Activated CD4-positive, alpha-beta T cell treated with anti-CD3 and anti-CD28 coated beads, Interleukin-10, Interleukin-2, amounts not matched to agents 100 ng/mL and 50 ng/mL, durations not matched to agents 16 hours and 8 hours (primary cell): ENCODE measurements around the gene MYL3.
"Not testable (repeated sequence)": the region's sequence is repeated elsewhere in the genome, so short reads cannot be mapped to it uniquely, and the experiment has no call there.

Source experiments
- DNase-seq: peaks from one replicate; pipeline ENCODE4 v3.0.0-alpha.2; 2020

Gene MYL3

DNA sequence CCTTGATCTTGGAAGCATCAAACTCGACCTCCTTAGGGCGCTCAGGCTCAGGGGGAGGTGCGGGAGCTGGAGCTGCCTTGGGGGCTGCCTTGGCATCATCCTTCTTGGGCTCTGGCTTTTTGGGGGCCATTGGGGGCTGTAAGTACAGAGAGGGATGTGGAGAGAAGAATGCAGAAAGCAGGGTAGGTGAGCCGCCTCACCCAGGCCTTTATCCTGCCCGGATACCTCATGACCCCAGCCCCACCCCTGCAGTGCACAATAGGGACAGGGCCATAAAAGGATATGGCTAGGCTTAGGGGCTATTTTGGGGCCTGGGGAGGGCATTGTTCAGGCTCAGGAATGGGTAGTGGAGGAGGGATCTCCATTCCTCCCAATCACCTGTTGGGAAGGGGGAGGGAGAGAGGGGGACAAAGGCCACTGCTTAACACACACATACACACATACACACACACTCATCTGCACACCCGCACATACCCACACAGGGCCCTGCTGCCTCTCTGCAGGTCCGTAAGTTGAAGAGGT lies at the start of gene MYL3:
TSS of gene MYL3 (minus strand) at position 184 of the 522 bp plus-strand sequence. CDS start at position 130, 54 bp downstream.
- DNase-seq = no peak

DNA sequence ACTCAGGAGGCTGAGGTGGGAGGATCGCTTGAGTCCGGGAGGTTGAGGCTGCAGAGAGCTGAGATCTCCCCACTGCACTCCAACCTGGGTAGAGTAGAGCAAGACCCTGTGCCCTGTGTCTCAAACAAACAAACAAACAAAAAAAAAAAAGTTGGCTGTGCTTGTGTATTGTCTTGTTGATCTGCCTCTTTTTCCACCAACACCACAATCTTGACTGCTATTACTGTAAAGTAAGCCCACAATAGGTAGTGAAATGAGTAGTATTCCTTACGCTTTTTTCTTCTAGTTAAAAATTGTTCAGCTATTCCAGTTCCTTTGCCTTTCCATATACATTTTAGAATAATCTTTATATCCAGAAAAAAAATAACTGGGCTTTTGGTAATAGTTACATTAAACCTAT lies 49.7 kb upstream of the MYL3 start:
- DNase-seq = peak; percentile 56

DNA sequence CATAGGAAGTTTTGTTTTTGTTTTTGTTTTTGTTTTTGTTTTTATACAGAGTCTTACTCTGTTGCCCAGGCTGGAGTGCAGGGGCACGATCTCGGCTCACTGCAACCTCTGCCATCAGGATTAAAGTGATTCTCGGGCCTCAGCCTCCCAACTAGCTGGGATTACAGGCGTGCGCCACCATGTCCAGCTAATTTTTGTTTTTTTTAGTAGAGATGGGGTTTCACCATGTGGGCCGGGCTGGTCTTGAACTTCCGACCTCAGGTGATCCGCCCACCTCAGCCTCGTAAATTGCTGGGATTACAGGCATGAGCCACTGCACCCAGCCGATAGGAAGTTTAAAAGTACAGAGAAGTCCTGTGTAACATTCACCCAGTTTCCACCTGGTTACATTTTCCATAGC lies 47.7 kb upstream of the MYL3 start:
- DNase-seq = not testable (repeated sequence)

DNA sequence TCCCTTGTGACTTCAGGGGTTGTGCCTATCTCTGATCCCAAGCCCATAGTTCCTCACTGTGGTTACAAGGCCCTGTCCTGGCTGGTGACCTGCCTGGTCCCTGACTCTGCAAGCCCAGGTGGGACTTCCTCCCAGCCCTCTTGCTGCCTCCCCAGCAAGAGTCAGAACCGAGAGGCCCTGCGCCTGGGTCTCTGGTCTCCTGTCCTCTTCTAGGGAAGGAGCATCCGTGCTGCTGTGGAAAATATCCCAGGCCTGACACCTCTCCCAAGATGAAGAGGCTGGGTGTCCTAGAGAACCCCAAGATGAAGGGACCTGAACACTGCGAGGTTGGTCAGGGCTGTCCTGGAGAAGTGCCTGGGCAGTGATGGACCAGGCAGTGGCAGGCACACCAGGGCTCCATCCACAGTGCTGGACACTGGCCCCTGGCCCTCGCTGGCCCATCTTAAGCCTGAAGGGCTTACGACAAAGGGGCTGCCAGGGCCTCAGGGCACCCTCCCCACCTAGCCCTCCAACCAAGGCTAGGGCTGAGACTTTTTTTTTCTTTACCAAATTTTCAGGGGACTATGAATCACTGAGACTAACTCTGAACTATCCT lies 47.0 kb upstream of the MYL3 start:
- no peak for DNase-seq

GRCh38 chr3:46909535-46910161 lies 46.4 kb upstream of the MYL3 start:
- peak; percentile 84 for DNase-seq

DNA sequence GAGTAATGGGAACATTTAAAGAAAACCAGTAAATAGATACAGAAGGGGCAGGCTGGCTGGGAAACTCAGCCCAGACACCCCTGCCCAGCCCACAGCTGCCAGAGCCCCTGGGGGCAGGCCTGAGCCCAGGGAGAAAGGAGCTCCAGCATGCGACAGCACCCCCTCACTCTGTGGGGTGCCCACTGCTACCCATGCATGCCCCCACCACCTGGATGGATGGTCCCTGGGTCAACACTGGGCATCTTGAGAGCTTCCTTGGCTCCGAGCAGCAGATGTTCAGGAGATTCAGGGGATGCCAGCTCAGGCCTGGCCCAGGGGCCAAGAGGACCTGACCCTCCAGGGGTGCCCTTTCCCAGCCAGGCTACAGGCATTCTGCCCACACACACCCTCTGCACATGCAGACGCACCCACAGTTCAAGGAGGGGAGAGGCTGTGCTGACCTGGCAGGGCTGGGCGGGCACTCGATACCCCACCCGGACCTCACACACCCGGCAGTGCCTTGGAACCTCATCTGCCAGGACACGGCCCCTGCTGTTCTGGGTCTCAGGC lies 45.8 kb upstream of the MYL3 start:
- DNase-seq = no peak

DNA sequence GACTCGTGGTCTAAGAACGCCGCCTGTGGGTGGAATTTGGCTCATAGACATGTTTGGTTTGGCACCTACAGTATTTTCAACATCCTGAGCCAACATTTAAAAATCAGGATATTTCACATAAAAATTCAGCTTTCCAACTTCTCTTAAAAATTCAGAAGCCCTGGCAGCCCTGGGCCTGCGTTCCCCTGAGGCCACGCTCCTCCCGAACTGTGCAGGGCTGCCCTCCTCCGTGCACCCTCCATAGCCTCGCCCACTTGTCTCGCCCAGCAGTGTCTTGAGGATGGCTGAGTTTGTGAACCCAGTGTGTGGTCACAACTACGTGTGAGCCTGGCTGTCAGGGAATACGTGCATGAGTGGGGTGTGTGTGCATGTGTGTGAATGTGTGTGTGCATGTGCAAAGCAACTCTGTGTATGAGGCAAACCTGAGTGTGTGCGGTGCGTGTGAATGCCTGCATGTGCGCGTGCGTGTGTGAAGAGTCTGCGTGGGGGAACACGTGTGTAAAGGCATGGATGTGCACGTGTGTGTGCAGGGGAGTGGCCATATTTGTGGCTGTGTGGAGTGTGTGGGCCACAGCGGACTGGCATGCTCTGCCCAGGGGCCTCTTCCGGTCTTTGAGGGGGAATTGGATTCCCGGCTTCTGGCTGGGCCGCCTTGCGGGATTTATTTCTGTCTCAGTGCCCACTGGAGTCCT lies 45.2 kb upstream of the MYL3 start:
- DNase-seq = no peak

GRCh38 chr3:46907960-46908293 lies 44.7 kb upstream of the MYL3 start:
- DNase-seq = no peak

DNA sequence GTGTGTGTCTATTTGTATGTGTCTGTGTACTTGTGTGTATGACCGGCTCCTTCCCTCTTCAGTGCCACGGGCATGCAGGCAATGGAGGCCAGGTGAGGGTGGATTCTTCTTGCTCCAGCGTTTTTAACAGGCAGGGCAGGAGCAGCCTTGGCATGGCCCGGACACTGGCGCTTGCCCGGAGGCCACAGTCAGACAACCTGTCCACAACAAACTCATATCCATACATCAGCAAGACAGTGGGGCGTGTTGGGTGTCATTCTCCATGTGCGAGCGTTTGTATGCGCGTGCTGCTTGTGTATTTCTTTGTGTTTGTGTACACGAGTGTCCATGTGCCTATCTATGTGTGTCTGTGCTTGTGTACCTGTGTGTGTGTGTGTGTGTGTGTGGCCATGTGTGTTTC lies 44.0 kb upstream of the MYL3 start:
- no peak for DNase-seq

DNA sequence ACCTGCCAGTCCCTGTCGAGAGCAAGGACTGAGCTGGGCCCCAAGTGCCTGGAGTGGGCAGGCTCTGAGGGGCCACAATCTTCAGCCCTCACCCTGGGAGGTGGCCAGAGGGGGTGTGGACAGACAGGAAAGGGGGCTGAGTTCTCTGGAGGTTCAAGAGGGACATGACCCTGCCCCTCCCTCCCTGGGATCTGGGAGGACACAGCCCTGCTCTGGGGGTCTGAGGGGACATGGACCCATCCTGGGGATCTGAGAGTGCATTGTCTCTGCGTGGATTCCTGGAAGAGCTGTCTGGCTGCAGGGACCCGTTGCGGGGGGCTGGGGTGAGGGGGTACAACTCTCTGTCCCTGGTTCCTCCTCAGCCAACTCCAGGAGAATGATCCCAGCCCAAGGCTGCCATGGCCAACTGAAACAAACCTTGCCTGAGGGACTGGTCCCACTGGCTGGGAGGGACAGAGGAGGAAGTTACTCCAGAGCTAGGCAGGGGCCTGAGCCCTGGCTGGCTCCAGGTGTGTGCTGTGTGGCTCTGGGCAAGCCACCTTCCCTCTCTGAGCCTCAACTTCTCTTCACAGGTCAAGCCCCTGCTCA lies 43.3 kb upstream of the MYL3 start:
- DNase-seq = no peak

DNA sequence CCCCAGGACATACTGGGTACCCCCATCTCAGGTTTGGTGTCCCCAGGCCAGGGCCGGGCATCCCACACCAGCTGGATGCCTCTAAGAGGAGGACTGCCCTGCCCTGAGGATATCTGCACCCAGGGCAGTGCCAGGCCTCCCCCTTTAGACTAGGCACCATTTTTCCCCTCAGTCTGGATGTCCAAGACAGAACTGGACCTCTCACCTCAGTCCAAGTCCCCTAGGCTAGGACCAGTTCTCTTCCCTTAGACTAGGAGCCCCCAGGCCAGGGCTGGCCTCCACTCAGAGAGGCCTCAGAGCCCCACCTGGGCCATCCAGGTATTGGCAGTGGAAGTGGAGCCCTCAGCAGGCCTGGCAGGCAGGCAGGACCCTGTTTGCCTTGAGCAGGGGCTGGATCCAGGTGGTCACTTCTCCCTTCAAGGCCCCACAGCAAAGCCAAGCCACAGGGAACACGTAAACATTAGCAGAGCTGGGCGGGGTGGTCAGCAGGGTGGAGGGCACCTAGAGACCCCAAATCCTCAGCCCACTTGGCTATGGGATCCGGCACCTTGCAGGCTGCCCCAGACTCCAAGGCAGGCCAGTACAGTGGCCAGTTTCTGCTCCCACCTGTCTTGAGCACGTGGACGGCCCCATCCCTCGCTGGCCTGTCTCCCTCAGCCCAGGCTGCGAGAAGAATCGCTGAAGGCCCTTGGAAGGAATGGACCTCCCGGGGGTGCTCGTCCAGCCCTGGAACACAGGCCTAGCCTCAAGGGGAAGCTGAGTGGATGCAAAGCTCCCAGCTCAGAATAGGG lies 42.6 kb upstream of the MYL3 start:
- no peak for DNase-seq

- no peak for DNase-seq
Measured at GRCh38 chr3:46905213-46905560, 41.9 kb upstream of the MYL3 start.

- DNase-seq = no peak
Measured at GRCh38 chr3:46904303-46905212, 41.3 kb upstream of the MYL3 start.

DNA sequence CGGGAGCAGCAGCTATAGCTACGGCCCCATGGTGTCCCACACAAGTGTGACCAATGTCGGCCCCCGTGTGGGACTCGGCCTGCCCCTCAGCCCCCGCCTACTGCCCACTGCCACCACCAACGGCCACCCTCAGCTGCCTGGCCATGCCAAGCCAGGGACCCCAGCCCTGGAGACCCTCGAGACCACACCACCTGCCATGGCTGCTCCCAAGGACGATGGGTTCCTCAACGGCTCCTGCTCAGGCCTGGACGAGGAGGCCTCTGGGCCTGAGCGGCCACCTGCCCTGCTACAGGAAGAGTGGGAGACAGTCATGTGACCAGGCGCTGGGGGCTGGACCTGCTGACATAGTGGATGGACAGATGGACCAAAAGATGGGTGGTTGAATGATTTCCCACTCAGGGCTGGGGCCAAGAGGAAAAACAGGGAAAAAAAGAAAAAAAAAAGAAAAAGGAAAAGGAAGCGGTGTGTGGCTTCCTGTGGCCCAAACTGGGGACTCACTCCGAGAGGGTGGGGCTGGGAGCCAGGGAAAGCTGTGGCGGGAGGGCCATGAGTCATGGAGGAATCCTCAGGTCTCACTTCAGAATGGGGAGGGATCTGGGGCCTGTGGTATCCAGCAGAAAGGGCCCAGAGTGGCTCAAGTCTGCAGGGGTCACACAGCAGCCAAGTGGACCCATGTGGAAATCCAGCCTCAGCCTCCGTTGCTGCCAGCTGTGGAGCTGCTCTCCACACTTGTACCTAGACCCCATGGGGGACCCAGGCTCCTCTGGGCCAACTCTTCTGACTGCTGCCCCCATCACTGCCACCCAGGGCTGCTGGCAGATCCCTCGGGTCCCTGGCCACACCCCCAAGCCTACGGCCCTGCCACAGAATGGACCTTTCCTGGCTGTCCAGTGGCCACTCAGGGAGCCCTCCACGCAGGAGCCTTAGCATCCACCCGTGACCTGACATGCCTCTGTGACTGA lies 40.4 kb upstream of the MYL3 start:
- DNase-seq = no peak

DNA sequence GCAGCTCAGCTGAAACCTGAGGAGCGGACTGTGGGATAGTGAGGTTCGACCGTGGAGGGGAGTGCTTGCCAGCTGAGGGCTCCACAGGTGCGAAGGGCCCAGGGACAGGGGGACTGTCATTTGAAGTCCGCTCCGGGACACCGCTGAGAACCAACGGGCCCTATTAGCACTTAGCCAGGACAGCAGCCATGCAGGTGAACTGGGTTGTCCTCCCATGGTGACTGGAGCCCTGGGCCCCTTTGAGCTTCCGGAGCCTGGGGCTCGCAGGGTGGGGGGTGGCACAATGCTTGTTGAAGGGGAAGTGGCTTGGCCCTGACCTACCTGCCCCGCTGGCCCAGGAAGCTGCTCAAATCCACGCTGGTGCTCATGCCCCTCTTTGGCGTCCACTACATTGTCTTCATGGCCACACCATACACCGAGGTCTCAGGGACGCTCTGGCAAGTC lies 39.0 kb upstream of the MYL3 start:
- no peak for DNase-seq

DNA sequence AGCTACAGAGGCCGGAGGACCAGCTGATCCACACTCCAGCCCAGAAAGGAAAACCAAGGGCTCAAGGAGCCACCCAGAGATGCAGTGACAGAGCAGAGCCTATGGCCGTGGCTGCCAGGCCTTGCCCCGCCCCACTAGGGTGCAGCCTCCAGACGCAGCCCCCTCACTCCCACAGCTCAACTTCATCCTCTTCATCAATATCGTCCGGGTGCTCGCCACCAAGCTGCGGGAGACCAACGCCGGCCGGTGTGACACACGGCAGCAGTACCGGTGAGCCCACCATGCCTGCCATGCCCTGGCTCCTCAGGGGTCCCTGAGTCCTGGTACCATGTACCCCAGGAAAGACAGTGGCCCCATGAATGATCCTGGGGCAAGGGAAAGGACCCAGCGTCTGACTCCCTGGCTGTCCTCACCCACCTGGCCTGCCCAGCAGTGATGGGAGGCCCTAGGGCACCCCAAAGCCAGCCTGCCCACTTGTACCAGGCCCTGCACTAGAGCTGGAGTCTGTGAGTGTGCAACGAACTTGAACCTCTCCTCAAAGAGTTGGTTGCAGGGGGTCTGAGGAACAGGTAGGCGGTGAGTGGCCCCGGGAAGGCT lies 38.4 kb upstream of the MYL3 start:
- no peak for DNase-seq

DNA sequence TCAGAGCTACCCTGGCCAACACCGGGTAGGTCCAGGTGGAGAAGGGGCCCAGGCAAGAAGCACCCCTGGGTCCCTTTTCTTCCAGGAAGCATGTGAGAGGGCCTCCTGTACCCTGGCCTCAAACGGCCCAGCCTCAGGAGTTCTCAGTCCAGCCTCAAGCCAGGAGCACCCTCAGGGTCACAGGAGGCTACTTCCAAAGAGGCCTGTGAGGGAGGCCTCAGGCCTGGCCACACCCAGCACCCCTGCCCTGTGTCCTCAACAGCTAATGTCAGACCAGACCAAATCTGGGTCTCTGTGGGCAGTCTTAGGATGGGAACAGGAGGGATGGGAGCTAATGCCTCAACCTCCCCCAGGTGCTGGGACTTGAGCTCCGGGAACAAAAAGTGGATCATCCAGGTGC lies 37.8 kb upstream of the MYL3 start:
- no peak for DNase-seq

GRCh38 chr3:46900356-46900755 lies 37.1 kb upstream of the MYL3 start:
- DNase-seq = no peak

DNA sequence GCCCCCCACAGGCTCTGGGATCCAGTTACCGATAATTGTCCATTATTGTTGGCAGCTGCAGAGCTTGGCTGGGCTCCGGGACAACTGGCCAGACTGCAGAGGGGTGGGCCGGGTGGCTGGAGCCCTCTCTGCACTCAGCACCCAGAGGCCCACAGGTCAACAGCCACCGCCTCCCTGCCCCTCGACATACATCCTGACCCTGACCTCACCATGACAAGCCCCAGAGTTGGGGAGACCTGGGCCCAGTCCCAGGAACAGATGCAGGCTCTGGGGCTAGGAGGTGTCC lies 36.7 kb upstream of the MYL3 start:
- no peak for DNase-seq
